Activated T-cell treated with anti-CD3 and anti-CD28 coated beads, Interleukin-2, amount 50 U/mL, for 4 hours (primary cell): ENCODE results near the gene PLCL2. TPM values are rescaled to one million over a fixed set of nuclear protein-coding genes. Genes with fewer than 3 reads are reported as not detected.

Experiments used
- ATAC-seq, 2 donors: fragments of 200-7000 bp; cut with Tn5 transposase; one replicate each; pipeline ENCODE4 v1.10.0; 2021
- DNase-seq: peaks from one replicate; pipeline ENCODE4 v3.0.0-alpha.2; 2020
- H3K27me3 Mint-ChIP-seq: one replicate; pipeline ENCODE4 v1.8.0; 2021; ENCODE audit warnings: low read depth, mixed read lengths
- H3K36me3 Mint-ChIP-seq: one replicate; pipeline ENCODE4 v1.8.0; 2022; ENCODE audit warnings: mixed read lengths; ENCODE audit not compliant: insufficient read depth
- H3K4me1 Mint-ChIP-seq: one replicate; pipeline ENCODE4 v1.8.0; 2021; ENCODE audit warnings: low read depth, mixed read lengths
- H3K4me3 Mint-ChIP-seq: one replicate; pipeline ENCODE4 v1.8.0; 2021; ENCODE audit warnings: mild to moderate bottlenecking, moderate library complexity, mixed read lengths
- H3K9me3 Mint-ChIP-seq: one replicate; pipeline ENCODE4 v1.8.0; 2021; ENCODE audit warnings: mixed read lengths
- total RNA-seq, 3 donors: library from RNA; stranded (reverse); gene quantifications; one replicate each; pipeline ENCODE4 v1.2.1, GENCODE V29; 2021

Gene PLCL2
- total RNA-seq, 3 donors from 2014 or later = 12.6 to 14.2 (median 12.7) TPM

DNA sequence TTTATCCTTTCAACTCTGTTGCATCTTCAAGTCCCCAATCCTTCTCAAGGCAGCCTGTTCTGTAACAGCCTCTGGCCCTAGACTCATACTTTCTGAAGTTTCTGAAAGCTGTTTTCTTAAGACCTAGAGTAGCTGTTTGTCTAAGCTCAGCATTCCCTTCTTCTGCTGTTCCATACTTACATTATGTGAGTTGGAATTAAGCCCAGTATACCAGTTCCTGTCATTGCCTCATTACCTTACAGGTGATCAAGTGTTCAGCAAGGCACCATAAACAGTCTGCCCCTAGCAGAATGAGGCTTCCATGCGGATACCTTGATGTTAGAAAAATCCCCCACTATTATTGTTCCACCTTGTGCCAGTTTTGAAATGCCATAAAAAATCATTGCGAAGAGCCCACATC, 180.6 kb downstream of the PLCL2 start:
- Mint-ChIP-seq H3K27me3 (no peaks in the 10 kb centered on the region), H3K4me3 (no peak overlapping the region), H3K36me3 (peaks cover 42% of the 10 kb centered on the region), H3K4me1 (peaks cover 19% of the 10 kb centered on the region), H3K9me3 (no peaks in the 10 kb centered on the region)
- DNase-seq = no peak
- no peak for ATAC-seq

DNA sequence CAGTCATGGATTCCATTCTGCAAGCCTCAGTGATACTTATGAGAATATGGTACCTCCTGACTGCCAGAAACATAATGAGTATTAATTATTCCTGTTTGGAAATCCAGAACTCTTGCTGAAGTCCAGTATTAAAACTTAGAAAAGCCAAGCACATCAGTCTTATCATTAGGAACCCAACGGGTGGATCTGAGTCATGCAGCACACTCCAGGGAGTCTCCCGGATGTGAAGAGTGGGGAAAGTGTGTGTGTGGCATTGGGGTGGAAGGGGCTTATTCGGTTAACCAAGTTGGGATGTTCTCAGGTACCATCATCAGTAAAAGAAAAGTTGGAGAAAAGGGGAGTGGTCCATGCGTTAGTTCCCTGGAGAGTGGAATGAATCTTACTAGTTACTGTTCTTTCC, 181.1 kb downstream of the PLCL2 start:
- H3K36me3 Mint-ChIP-seq = peaks cover 45% of the 10 kb centered on the region

DNA sequence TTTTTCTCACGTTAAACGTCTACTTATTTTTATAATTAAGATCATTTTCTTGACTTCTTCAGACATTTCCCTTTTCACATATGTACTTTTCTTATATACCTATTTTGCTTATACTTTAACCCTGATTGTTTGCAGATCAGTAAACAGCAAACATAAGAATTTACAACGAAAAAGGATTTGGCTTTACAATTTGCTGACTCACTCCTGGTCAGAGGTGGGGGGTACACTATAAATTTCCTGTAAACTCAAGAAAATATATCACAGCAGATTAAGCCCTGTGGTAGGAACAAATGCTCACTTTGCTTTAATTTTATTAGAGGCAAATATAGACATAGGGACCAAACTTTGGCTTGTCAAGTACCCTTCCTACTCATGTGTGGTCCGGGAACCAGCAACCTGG, 185.0 kb downstream of the PLCL2 start:
- Mint-ChIP-seq H3K36me3 (peaks cover 41% of the 10 kb centered on the region), H3K4me1 (peaks cover 35% of the 10 kb centered on the region), H3K27me3 (no peaks in the 10 kb centered on the region), H3K4me3 (no peak overlapping the region), H3K9me3 (no peaks in the 10 kb centered on the region)
- no peak for ATAC-seq
- DNase-seq = no peak

More for the DNA sequence above, 181.1 kb downstream of the PLCL2 start:
- H3K4me1 Mint-ChIP-seq = peaks cover 23% of the 10 kb centered on the region
- H3K9me3 Mint-ChIP-seq = no peaks in the 10 kb centered on the region
- no peak overlapping the region for H3K4me3 Mint-ChIP-seq
- no peaks in the 10 kb centered on the region for H3K27me3 Mint-ChIP-seq
- DNase-seq (no peak), ATAC-seq (no peak)

DNA sequence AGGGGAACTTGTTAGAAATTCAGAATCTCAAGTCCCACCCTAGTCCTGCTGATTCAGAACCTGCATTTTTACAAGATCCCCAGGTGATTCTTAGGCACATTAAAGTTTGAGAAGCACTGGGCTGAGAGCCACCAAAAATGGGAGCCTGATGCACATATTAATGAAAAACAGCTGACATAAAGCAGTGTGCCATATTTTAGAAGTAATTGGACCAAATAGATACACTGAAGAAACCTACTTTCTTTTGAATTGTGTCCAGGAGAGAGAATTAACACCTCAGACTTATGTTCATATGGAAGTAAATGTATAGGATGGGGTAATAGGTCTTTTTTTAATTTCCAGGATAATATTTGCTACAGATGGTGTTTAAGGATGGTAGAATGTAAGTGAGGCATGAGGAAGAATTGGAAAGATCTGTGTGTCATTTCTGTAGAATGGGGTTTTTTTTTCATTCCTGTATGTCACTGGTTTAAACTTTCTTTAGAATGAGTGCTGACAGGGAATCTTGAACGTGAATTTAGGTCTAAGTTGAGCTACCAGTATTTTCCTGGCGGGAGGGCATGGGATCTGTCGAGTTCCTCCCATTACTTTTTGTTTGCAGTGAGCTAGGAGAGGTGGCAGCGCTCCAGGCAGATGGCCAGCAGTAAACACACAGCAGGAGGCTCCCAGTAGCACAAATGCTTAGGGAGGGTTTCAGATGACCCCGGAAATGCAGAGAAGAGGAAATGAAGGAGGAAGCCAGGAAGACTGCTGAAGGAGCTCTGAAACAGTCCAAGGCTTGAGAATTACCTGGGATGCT, 185.6 kb downstream of the PLCL2 start:
- no peaks in the 10 kb centered on the region for H3K9me3 Mint-ChIP-seq
- ATAC-seq (no peak), DNase-seq (no peak)
- H3K4me3 Mint-ChIP-seq = no peak overlapping the region
- H3K4me1 Mint-ChIP-seq = peaks cover 39% of the 10 kb centered on the region
- no peaks in the 10 kb centered on the region for H3K27me3 Mint-ChIP-seq
- peaks cover 44% of the 10 kb centered on the region for H3K36me3 Mint-ChIP-seq

DNA sequence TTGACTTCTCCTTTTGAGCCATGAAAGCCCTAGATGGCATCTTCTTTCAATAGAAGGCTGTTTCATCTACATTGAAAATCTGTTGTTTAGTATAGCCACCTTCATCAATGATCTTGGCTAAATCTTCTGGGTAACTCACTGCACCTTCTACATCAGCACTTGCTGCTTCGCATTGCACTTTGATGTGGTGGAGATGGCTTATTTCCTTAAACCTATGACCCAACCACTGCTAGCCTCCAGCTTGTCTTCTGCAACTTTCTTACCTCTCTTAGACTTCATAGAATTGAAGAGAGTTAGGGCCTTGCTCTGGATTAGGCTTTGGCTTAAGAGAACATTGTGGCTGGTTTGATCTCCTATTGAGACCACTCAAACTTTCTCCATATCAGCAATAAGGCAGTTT, 189.8 kb downstream of the PLCL2 start:
- Mint-ChIP-seq H3K27me3 (no peaks in the 10 kb centered on the region), H3K36me3 (peaks cover 45% of the 10 kb centered on the region), H3K9me3 (no peaks in the 10 kb centered on the region), H3K4me1 (peaks cover 53% of the 10 kb centered on the region), H3K4me3 (no peak overlapping the region)
- no peak for DNase-seq
- no peak for ATAC-seq

DNA sequence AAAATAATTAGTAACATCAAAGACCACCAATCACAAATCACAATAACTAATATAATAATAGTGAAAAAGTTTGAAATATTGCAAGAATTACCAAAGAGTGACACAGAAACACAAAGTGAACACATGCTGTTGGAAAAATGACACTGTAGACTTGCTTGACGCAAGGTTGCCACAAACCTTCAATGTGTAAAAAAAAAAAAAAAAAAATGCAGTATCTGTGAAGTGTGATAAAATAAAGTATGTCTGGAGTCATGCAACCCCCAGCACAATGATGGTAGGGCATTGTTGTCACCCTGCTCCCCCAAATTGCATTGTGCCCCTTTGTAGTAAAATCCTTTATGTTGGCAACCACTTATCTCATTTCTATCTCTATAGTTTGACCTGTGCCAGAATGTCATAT, 190.6 kb downstream of the PLCL2 start:
- Mint-ChIP-seq H3K36me3 (peaks cover 39% of the 10 kb centered on the region), H3K27me3 (no peaks in the 10 kb centered on the region), H3K4me1 (peaks cover 48% of the 10 kb centered on the region), H3K9me3 (no peaks in the 10 kb centered on the region), H3K4me3 (no peak overlapping the region)
- ATAC-seq (no peak), DNase-seq (no peak)

DNA sequence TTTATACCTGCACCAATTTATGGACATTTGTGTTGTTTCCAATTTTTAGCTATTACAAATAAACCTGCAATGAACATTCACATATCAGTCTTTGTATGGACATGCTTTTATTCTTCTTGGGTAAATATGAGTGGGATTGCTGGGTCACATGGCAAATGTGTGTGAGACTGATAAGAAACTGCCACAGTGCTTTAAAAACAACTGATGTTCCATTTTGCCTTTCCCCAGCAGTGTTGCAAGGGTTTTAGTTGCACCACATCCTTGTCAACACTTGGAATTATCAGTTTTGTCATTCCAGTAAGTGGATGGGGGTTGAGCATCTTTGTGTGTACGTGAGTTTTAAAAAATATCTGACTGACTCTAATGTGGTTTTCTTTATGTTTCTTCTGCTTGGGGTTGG, 191.2 kb downstream of the PLCL2 start:
- Mint-ChIP-seq H3K9me3 (no peaks in the 10 kb centered on the region), H3K4me1 (peaks cover 45% of the 10 kb centered on the region), H3K27me3 (no peaks in the 10 kb centered on the region), H3K4me3 (no peak overlapping the region), H3K36me3 (peaks cover 36% of the 10 kb centered on the region)
- no peak for ATAC-seq
- no peak for DNase-seq

DNA sequence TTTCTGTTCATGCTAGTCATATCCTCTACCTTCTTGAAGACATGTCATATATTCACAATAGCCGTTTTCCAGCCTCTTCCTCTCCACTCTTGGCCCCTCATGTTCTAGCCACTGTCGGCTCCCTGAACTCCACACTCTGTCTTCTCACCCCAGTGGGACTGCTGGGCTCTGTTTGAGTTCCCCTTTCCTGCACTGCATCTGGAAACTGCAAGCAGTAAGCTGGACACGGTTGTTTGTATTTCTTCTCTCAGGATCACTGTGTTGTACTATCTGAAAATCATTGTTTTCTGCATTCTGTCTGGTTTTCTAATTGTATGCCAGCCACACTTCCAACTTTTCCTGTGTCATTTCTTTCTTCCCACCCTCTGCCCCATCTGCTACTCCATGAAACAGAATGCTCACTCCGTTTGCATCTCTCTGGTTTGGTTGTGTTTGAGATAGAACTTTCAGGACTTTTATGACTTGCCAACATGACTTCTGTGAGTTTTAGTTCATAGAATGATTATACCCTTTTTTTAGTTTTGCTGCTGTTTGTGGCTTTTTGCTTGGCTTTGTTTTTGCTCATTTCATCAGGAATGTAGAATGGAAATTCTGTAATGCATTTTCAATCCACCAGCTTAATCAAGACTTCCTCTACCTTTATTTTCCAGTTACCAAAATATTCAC, 192.3 kb downstream of the PLCL2 start:
- H3K9me3 Mint-ChIP-seq = no peaks in the 10 kb centered on the region
- H3K36me3 Mint-ChIP-seq = peaks cover 41% of the 10 kb centered on the region
- DNase-seq (no peak), ATAC-seq (no peak)
- H3K4me3 Mint-ChIP-seq = no peak overlapping the region
- no peaks in the 10 kb centered on the region for H3K27me3 Mint-ChIP-seq
- peaks cover 45% of the 10 kb centered on the region for H3K4me1 Mint-ChIP-seq

DNA sequence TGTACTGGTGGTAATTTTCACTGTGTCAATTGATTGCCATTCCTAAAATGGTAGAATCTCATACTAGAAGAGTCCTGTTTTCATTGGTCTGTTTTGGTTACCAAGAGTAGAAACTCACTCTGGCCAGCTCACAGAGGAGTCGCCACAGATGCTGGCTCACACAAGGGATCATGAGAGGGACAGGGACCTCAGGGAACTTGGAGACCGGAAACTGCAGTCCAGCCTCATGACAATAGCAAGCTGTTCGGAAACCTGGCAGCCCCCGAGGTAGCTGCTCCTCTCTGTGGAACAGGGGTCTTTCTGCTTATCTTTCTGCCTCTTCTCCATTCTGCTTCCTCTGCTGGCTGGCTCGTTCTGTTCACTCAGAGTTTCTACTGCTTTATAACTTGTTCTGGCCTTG, 192.9 kb downstream of the PLCL2 start:
- no peak for ATAC-seq
- Mint-ChIP-seq H3K4me3 (no peak overlapping the region), H3K4me1 (peaks cover 42% of the 10 kb centered on the region), H3K9me3 (no peaks in the 10 kb centered on the region), H3K27me3 (no peaks in the 10 kb centered on the region), H3K36me3 (peaks cover 41% of the 10 kb centered on the region)
- no peak for DNase-seq

DNA sequence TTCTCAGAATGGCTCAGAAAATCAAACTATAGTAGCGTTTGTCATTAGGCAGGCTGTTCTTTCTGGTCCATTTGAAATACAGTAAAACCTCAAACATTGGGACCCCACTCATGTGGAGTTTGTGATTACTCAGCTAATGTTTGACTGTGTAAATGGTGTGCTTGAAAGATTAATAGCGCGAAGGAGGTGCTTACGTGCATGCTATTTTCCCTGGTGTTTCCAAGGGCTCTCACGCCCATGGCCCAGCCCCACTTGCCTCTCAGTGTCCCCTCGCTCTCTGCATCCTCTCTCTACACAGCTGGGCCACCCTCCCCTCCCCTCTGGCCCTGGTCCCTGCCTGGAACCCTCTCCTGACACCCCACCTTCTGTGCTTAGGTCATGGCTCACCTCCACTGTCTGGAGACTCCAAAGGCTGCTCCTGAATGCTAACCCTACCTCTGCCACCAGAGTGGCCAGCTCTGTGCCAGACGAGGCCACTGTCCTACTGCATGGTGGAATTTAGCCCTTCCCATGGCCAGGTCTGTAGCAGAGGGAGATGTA, 194.2 kb downstream of the PLCL2 start:
- H3K4me3 Mint-ChIP-seq = peak overlapping the region; percentile 16
- no peak for DNase-seq
- H3K4me1 Mint-ChIP-seq = peaks cover 34% of the 10 kb centered on the region
- ATAC-seq = no peak
- H3K27me3 Mint-ChIP-seq = no peaks in the 10 kb centered on the region
- peaks cover 3% of the 10 kb centered on the region for H3K9me3 Mint-ChIP-seq
- peaks cover 44% of the 10 kb centered on the region for H3K36me3 Mint-ChIP-seq

DNA sequence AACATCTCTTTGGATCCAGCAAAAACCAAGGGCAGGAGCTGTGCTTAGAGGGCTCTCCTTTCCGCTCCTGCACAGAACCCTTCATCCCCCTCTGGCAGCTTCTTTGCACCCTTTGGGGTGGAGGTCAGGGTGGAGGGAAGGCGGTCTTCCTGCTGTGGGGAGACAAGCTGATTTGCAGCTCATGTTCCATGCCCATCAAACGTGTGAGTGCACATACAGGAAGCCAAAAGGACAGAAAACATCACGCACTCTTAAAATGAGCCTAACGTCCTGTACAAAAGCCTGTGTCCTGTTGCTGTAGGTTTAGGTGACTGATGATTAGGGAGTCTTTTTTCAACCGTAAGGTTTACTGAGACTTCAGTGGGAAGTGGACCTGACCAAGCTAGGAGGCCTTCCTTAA, 195.2 kb downstream of the PLCL2 start:
- DNase-seq = no peak
- no peak for ATAC-seq
- peaks cover 26% of the 10 kb centered on the region for H3K4me1 Mint-ChIP-seq
- peaks cover 48% of the 10 kb centered on the region for H3K36me3 Mint-ChIP-seq
- peaks cover 3% of the 10 kb centered on the region for H3K9me3 Mint-ChIP-seq
- H3K4me3 Mint-ChIP-seq = no peak overlapping the region
- no peaks in the 10 kb centered on the region for H3K27me3 Mint-ChIP-seq

DNA sequence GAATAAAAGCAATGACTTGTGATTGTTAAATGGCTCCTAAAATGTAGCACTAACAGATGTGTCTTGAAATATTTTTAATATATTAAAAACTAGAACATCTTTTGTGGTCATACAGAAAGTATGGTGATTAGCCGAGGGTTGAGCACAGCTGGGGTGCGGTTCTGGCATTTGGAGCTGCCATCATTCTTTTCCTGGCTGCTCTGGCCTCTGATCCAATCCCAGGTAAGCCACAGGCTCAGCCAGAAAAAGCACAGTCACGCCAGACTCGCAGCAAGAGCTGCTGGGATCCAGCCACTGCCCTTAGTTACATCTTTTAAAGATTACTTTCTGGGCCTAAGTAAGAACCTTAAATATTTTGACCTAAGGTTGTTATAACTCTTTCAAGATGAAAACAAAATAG, 196.8 kb downstream of the PLCL2 start:
- H3K9me3 Mint-ChIP-seq = peaks cover 3% of the 10 kb centered on the region
- no peak for ATAC-seq
- H3K4me3 Mint-ChIP-seq = no peak overlapping the region
- DNase-seq = no peak
- peaks cover 23% of the 10 kb centered on the region for H3K4me1 Mint-ChIP-seq
- H3K36me3 Mint-ChIP-seq = peaks cover 44% of the 10 kb centered on the region
- no peaks in the 10 kb centered on the region for H3K27me3 Mint-ChIP-seq

DNA sequence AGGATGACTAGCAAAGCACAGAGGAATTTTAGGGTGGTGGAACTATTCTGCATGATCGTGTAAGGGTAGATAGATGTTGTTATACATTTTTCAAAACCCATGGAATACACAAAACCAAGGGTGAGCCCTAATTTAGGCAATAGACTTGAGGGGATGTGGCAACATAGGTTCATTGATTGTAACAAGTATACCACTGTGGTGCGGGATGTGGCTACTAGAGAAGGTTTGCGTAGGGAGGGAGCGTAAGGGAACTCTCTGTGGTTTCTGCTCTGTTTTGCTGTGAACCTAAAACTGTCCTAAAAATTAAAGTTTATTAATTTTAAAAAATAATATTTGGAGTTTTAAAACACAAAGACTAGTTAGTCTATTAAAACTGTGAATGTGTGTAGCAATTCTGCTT, 202.8 kb downstream of the PLCL2 start:
- ATAC-seq (no peak), DNase-seq (no peak)
- H3K4me1 Mint-ChIP-seq = peaks cover 35% of the 10 kb centered on the region
- peaks cover 3% of the 10 kb centered on the region for H3K9me3 Mint-ChIP-seq
- peaks cover 43% of the 10 kb centered on the region for H3K36me3 Mint-ChIP-seq
- no peak overlapping the region for H3K4me3 Mint-ChIP-seq
- no peaks in the 10 kb centered on the region for H3K27me3 Mint-ChIP-seq

DNA sequence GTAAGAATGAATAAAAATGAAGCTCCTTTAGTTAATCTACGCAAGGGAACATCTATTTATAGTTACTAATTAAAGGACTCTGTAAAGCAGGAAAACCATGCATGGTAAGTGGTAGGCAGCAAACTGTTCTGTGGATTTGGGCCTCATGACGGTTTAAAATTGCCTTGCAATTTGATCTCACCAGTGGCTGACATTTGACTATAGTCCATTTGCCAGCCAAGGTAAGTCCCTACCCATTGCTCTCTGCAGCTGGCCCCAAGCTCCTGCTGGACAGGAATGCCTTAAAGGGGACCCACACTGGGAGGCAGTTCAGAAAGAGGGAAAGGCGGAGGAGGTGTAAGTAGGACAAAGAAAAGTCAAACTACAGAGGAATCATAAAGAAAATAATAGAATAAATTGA, 203.3 kb downstream of the PLCL2 start:
- Mint-ChIP-seq H3K36me3 (peaks cover 40% of the 10 kb centered on the region), H3K27me3 (no peaks in the 10 kb centered on the region), H3K4me3 (no peak overlapping the region), H3K9me3 (peaks cover under 1% of the 10 kb centered on the region), H3K4me1 (peaks cover 33% of the 10 kb centered on the region)
- ATAC-seq = no peak
- DNase-seq = no peak
